ENCODE data around the gene PCDHAC1.

PCDHAC1 gene

DNA sequence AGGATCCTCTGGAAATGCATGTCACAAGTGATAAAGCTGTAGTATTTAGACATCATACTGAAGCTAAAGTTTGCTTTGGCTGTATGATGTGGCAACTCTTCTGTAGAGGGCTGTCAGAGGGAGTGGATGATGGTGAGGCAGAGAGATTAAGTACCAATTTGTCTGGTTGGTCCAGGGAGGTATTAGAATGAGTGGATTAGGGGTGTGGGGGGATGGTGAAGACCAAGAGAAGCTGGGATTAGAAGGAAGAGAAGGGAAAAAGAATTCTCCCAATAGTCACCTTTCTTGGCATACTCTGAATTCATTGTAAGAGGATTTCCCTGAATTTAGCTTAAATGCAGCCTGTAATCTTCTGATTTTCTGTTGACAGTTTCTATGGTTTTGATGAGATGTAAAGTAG is 43.8 kb downstream of the PCDHAC1 start:
- no peak for DNase-seq

DNA sequence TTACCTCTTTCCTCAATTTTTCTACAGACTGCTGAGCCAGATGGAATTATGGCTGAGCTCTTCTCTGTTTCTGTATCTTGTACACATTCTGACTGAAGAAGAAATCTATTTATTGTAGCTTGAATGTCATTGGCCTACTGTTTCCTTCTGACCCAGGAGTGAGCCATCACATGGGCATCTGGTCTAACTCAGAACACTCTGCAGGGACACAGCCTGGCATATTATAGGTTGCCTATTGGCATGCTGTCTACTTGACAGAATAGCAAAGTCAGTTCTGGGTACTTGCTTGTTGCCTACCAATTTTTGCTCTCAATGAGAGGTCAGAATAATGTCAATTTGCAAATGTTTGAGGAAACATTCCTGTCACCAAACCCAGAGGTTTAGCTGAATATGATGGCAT is 47.5 kb downstream of the PCDHAC1 start:
- no peak for DNase-seq

DNA sequence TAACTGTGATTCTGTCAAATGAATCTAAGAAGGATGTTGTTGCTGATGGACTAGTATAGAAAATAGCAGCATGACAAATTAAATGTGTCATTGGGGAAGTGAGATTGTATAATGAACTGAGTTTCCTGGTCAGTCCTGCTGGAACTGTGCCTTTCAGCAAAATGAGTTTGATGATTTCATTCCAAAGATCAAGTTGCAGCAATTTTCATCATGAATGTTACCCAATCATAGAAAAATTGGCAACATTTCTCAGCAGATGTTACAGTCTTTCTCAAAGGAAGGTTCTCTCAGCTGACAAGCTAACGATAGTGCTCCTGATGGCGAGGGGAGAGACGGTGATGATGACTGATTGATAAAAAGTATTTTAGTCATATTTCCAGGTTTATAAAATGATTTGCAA is 50.9 kb downstream of the PCDHAC1 start:
- no peak for DNase-seq

DNA sequence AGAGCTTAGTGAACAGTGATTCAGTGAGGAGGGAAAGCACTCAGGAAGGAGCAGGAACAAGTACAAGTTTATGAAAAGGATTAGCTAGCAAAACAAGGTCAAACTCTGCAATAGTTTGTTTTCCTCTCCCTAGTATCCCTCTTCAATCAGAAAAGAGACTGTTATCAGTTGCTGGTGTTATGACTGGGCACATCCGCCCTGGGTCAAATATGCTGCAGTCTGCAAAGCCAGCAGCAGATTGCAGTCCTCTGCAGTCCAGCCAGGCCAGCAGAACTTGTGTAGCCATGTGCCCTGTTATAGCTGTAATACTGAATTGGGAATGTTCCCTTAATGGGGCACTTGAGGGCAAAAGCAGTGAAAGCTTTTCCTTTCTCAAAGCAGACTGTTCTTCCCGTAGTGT is 52.2 kb downstream of the PCDHAC1 start:
- DNase-seq, result no peak

DNA sequence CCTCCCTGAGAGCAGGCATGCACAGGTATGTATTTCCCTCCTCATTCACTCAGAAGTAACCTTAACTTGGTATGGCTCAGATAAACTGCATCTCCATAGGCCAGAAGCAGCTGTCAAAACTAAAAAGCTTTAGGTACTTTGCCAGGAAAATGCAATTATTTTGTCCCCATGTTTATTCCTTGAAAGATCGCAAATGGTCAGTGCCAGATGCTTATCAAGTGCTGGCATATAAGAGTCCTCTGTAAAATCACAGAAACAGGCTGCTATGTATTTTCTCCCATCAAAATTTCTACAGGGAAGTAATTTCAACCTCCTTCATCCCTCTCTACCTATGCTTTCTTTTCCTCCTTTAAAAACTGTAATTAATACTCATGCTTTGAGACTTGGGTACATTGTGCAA is 52.9 kb downstream of the PCDHAC1 start:
- no peak for DNase-seq
